ENCODE measurements around the gene QRFP.

- TF ChIP-seq, protein P1, sequence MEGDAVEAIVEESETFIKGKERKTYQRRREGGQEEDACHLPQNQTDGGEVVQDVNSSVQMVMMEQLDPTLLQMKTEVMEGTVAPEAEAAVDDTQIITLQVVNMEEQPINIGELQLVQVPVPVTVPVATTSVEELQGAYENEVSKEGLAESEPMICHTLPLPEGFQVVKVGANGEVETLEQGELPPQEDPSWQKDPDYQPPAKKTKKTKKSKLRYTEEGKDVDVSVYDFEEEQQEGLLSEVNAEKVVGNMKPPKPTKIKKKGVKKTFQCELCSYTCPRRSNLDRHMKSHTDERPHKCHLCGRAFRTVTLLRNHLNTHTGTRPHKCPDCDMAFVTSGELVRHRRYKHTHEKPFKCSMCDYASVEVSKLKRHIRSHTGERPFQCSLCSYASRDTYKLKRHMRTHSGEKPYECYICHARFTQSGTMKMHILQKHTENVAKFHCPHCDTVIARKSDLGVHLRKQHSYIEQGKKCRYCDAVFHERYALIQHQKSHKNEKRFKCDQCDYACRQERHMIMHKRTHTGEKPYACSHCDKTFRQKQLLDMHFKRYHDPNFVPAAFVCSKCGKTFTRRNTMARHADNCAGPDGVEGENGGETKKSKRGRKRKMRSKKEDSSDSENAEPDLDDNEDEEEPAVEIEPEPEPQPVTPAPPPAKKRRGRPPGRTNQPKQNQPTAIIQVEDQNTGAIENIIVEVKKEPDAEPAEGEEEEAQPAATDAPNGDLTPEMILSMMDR (IDR thresholded peaks at IDR 0.05), result no peak
- TF ChIP-seq EP300 (IDR thresholded peaks at IDR 0.05), result no peak
These were observed 15.9 kb downstream of the QRFP start for GRCh38 chr9:130880599-130881220.

Data from esophagus muscularis mucosa (tissue), 3 donors.